ENCODE results near the gene CRYBG3.

- no peak for TF ChIP-seq EZH2phosphoT487 (IDR thresholded peaks at IDR 0.05; ENCODE audit: insufficient read depth, low read depth)
- no peak for TF ChIP-seq EZH2 (IDR thresholded peaks at IDR 0.05; ENCODE audit: insufficient read depth, poor library complexity, severe bottlenecking)
These were observed 146.2 kb downstream of the CRYBG3 start for GRCh38 chr3:97967966-97968365.
